Smooth muscle cell (in vitro differentiated cells): ENCODE results near the gene ATP2A2. TPM values are rescaled to one million over a fixed set of nuclear protein-coding genes. Genes with fewer than 3 reads are reported as not detected.

ENCODE experiments used
- DNase-seq: peaks from one replicate; lab custom pipeline; 2025; ENCODE audit not compliant: unreplicated experiment; lab: John Stamatoyannopoulos, UW
- H2AFZ ChIP-seq: fragments of 200-600 bp; sonication (generic); 2 replicates; pipeline ENCODE4 v1.6.0; 2016; ENCODE audit warnings: antibody characterized with exemption, low read depth, mild to moderate bottlenecking
- H3F3A ChIP-seq: fragments of 200-600 bp; sonication (generic); 2 replicates; pipeline ENCODE4 v1.6.0; 2017; ENCODE audit warnings: antibody characterized with exemption, low read depth
- H3K27ac ChIP-seq: fragments of 200-600 bp; sonication (generic); 2 replicates; pipeline ENCODE4 v1.5.1; 2016; ENCODE audit warnings: low read depth, mild to moderate bottlenecking
- H3K27me3 ChIP-seq: fragments of 200-600 bp; sonication (generic); 2 replicates; pipeline ENCODE4 v1.6.1; 2016; ENCODE audit warnings: low read depth, mild to moderate bottlenecking
- H3K36me3 ChIP-seq: fragments of 200-600 bp; sonication (generic); 2 replicates; pipeline ENCODE4 v1.5.1; 2016; ENCODE audit warnings: low read depth
- H3K4me1 ChIP-seq: fragments of 200-600 bp; sonication (generic); 2 replicates; pipeline ENCODE4 v1.5.1; 2016; ENCODE audit warnings: low read depth
- H3K4me2 ChIP-seq: fragments of 200-600 bp; sonication (generic); 2 replicates; pipeline ENCODE4 v1.6.0; 2016; ENCODE audit warnings: mild to moderate bottlenecking
- H3K4me3 ChIP-seq: fragments of 200-600 bp; sonication (generic); 2 replicates; pipeline ENCODE4 v1.5.1; 2016; ENCODE audit warnings: mild to moderate bottlenecking
- H3K79me2 ChIP-seq: fragments of 200-600 bp; sonication (generic); 2 replicates; pipeline ENCODE4 v1.6.0; 2016; ENCODE audit warnings: low read depth, mild to moderate bottlenecking
- H3K9ac ChIP-seq: fragments of 200-600 bp; sonication (generic); 2 replicates; pipeline ENCODE4 v1.6.0; 2016; ENCODE audit warnings: low read depth
- H3K9me3 ChIP-seq: fragments of 200-600 bp; sonication (generic); replicated peaks from 2 replicates; pipeline ENCODE4 v1.5.1; 2016; ENCODE audit warnings: low read depth
- H4K20me1 ChIP-seq: fragments of 200-600 bp; sonication (generic); 2 replicates; pipeline ENCODE4 v1.6.0; 2016; ENCODE audit warnings: low read depth
- WGBS: methylation state at CpG from one replicate; pipeline ENCODE4 v1.1.7; 2016; ENCODE audit warnings: low lambda C conversion rate; 5-methylcytosine and 5-hydroxymethylcytosine counted together
- polyA plus RNA-seq: library from polyadenylated mRNA; unstranded; fragments of >200 nt; fragmentation: Nextera tagmentation; extraction: Ambion mirVana; gene quantifications from 2 replicates; pipeline ENCODE4 v1.2.1, GENCODE V29; 2016
- total RNA-seq: library from RNA; depleted of rRNA; stranded (reverse); fragments of >200 nt; gene quantifications from 2 replicates; pipeline ENCODE4 v1.2.3, GENCODE V29; 2014
- TF ChIP-seq, protein P1 (sequence below): fragments of 200-600 bp; sonication (generic); IDR thresholded peaks from 2 replicates; pipeline ENCODE4 v1.5.1; 2017; ENCODE audit warnings: borderline replicate concordance, mild to moderate bottlenecking, antibody characterized with exemption; ENCODE audit not compliant: insufficient read depth, poor library complexity, severe bottlenecking

Gene ATP2A2
- total and polyA plus RNA-seq, 2 experiments from 2014 or later, result 47.6 to 104 TPM

DNA sequence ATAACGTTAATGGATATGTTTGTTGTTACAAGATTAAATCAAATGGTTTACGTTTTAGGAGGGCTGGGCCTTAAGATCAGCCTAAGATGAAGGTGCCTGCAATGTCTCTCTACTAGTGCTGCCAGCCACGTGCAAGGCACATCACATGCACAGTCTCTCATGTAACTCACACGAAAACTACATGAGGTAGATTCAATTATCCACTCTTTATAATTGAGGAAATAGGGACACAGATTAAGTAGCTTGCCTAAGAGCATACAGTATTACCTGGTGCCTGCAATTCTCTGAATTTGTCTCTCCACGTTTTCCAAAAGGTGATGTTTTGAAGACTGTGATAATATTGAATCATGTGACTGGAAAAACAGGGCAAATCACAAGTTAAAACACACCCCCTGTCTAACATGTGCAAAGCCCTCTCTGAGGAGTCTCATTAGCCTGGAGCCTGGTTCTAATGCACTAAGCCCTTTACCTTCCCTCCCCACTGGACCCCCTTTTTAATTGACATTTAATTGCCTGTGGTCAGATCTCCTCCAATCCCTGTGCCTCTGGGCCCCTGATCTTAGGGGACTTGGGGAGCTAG lies 14.6 kb upstream of the ATP2A2 start:
- no peaks in the 10 kb centered on the region for H3F3A ChIP-seq
- TF ChIP-seq, protein P1, sequence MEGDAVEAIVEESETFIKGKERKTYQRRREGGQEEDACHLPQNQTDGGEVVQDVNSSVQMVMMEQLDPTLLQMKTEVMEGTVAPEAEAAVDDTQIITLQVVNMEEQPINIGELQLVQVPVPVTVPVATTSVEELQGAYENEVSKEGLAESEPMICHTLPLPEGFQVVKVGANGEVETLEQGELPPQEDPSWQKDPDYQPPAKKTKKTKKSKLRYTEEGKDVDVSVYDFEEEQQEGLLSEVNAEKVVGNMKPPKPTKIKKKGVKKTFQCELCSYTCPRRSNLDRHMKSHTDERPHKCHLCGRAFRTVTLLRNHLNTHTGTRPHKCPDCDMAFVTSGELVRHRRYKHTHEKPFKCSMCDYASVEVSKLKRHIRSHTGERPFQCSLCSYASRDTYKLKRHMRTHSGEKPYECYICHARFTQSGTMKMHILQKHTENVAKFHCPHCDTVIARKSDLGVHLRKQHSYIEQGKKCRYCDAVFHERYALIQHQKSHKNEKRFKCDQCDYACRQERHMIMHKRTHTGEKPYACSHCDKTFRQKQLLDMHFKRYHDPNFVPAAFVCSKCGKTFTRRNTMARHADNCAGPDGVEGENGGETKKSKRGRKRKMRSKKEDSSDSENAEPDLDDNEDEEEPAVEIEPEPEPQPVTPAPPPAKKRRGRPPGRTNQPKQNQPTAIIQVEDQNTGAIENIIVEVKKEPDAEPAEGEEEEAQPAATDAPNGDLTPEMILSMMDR, result no peak
- 80% methylated on average over 5 of the region's 5 CpGs for WGBS
- H3K27me3 ChIP-seq, result no peaks in the 10 kb centered on the region
- H3K36me3 ChIP-seq, result no peaks in the 10 kb centered on the region
- no peak overlapping the region for H2AFZ ChIP-seq
- H4K20me1 ChIP-seq, result no peaks in the 10 kb centered on the region
- H3K79me2 ChIP-seq, result no peaks in the 10 kb centered on the region
- peaks cover 30% of the 10 kb centered on the region for H3K4me1 ChIP-seq
- no peak for DNase-seq
- no peak overlapping the region for H3K9ac ChIP-seq
- no peaks in the 10 kb centered on the region for H3K9me3 ChIP-seq
- H3K27ac ChIP-seq, result peak overlapping the region; percentile 59
- peak overlapping the region; percentile 54 for H3K4me2 ChIP-seq
- no peak overlapping the region for H3K4me3 ChIP-seq

- Histone ChIP-seq H3K4me2 (peak overlapping the region; percentile 54), H3K27ac (peak overlapping the region; percentile 59)
- 38% methylated on average over 9 of the region's 9 CpGs for WGBS
Measured at GRCh38 chr12:110266980-110267620, 13.9 kb upstream of the ATP2A2 start.

DNA sequence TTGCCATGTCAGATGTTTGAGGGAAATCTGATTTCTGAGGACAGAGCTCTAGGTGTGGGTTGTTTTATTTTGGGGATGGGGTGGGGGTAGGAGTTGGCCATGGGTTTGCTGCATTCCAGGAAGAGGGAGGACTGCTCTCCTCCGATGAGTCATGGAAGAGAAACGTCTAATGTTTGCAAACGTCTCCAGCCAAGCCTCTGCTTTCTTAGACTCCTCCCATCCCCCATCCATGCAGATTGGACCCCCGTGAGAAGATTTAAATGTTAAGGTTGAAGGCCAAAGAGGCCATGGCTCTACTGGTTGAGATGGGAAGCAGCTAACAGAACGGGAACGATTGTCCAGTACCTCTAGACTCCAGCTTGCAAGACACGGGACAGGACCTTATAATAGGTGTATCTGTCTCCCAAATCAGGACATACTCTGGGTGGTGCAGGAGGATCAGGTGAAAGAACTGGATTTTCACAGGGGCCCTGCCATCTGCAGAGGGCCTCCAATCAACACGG lies 11.4 kb upstream of the ATP2A2 start:
- no peak overlapping the region for H3K4me3 ChIP-seq
- H3K27ac ChIP-seq, result peak overlapping the region; percentile 18
- H3K79me2 ChIP-seq, result no peaks in the 10 kb centered on the region
- H3K4me2 ChIP-seq, result peak overlapping the region; percentile 72
- no peaks in the 10 kb centered on the region for H4K20me1 ChIP-seq
- no peaks in the 10 kb centered on the region for H3K36me3 ChIP-seq
- TF ChIP-seq, protein P1, result no peak
- WGBS, result 28% methylated on average over 8 of the region's 8 CpGs
- no peak for DNase-seq
- no peaks in the 10 kb centered on the region for H3K9me3 ChIP-seq
- H3F3A ChIP-seq, result no peaks in the 10 kb centered on the region
- peak overlapping the region; percentile 28 for H2AFZ ChIP-seq
- H3K4me1 ChIP-seq, result peaks cover 30% of the 10 kb centered on the region
- no peaks in the 10 kb centered on the region for H3K27me3 ChIP-seq
- H3K9ac ChIP-seq, result no peak overlapping the region

More at GRCh38 chr12:110266980-110267620, 13.9 kb upstream of the ATP2A2 start:
- H3K9ac ChIP-seq, result no peak overlapping the region
- DNase-seq, result no peak
- H3K4me3 ChIP-seq, result no peak overlapping the region
- TF ChIP-seq, protein P1, result no peak
- no peaks in the 10 kb centered on the region for H3K9me3 ChIP-seq
- no peaks in the 10 kb centered on the region for H3K79me2 ChIP-seq
- no peaks in the 10 kb centered on the region for H4K20me1 ChIP-seq
- peaks cover 30% of the 10 kb centered on the region for H3K4me1 ChIP-seq
- no peak overlapping the region for H2AFZ ChIP-seq
- no peaks in the 10 kb centered on the region for H3F3A ChIP-seq
- no peaks in the 10 kb centered on the region for H3K36me3 ChIP-seq
- H3K27me3 ChIP-seq, result no peaks in the 10 kb centered on the region
